Measurements from ENCODE around the gene CLCN1.

Gene CLCN1

DNA sequence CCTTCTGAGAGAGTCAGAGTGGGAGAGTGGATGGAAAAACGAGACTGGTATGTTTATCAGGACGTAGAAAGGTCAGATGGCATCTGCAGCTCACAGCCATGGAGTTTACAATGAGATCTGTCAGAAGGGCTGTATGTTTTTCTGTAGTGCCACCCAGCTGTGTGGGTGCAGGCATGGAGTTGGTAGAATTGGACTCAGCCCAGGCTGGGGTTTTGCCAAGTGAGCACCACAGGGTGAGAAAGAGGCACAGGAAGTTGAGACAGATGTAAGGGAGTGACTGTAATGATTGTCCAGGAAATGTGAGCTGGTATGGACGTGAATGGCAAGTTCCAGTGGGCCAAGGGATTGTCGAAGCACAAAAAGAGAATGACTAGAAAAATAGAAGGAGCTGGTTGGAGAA lies 56.2 kb downstream of the CLCN1 start:
- H4K20me1 ChIP-seq = no peaks in the 10 kb centered on the region
- H3K27ac ChIP-seq = no peak overlapping the region
- peaks cover 27% of the 10 kb centered on the region for H3K4me1 ChIP-seq

DNA sequence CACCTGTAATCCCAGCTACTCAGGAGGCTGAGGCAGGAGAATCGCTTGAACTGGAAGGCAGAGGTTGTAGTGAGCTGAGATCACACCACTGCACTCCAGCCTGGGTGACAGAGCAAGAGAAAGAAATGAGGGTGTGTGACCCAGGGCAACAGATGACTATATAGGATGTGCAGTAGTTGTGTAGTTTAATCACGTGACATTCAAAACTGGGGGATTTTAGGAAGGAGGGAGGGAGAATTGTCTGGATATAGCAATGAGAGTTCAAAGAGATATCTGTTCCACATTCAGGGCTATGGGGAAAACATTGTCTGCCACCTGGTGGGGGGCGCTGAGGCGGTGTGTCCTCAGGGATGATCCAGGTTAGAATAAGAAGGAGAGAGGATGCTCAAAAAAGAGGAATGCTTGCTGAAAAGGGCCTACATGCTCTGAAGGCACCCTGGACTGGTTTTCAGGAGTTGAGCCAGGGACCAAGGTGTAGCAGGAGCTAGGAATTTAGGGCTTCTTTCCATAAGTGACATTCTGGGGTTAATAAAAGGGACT lies 57.4 kb downstream of the CLCN1 start:
- Histone ChIP-seq H3K36me3 (no peaks in the 10 kb centered on the region), H4K20me1 (no peaks in the 10 kb centered on the region), H3K9me3 (no peaks in the 10 kb centered on the region), H3K9ac (no peak overlapping the region), H3K4me3 (no peak overlapping the region), H3K27ac (no peak overlapping the region), H3K4me2 (no peak overlapping the region), H3K27me3 (no peaks in the 10 kb centered on the region), H3K4me1 (peaks cover 27% of the 10 kb centered on the region)
- no peak for TF ChIP-seq Cebpa-rat (IDR thresholded peaks at IDR 0.05)

More for the DNA sequence above, 56.2 kb downstream of the CLCN1 start:
- Histone ChIP-seq H3K27me3 (no peaks in the 10 kb centered on the region), H3K4me2 (peak overlapping the region; percentile 23; the same call in 1 of the 2 replicates), H3K4me3 (no peak overlapping the region), H3K9ac (no peak overlapping the region), H3K36me3 (no peaks in the 10 kb centered on the region), H3K9me3 (no peaks in the 10 kb centered on the region)
- no peak for TF ChIP-seq Cebpa-rat (IDR thresholded peaks at IDR 0.05)

DNA sequence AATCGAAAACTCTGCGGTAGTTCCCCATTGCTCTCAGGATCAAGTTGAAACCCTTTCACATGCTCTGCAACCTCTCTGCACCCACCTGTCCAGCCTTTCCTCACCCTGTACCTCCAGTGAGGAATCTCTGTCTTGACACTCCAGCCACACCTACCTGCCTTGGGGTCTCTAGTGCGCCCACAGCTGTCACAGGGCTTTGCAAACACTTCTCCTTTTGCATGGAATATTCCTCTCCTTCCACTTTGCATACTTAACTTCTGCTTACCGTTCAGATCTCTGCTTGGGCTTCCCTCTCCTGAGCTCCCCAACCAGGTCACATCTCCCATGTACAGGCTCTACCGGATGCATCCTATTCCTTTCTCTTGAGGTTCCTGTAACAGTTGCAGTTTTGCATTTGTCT lies 58.6 kb downstream of the CLCN1 start:
- Histone ChIP-seq H3K36me3 (no peaks in the 10 kb centered on the region), H4K20me1 (no peaks in the 10 kb centered on the region), H3K27me3 (no peaks in the 10 kb centered on the region), H3K9ac (no peak overlapping the region), H3K9me3 (no peaks in the 10 kb centered on the region), H3K27ac (no peak overlapping the region), H3K4me2 (peak overlapping the region; percentile 60; the same call in 1 of the 2 replicates), H3K4me3 (no peak overlapping the region), H3K4me1 (peaks cover 38% of the 10 kb centered on the region)
- TF ChIP-seq Cebpa-rat (IDR thresholded peaks at IDR 0.05) = no peak

DNA sequence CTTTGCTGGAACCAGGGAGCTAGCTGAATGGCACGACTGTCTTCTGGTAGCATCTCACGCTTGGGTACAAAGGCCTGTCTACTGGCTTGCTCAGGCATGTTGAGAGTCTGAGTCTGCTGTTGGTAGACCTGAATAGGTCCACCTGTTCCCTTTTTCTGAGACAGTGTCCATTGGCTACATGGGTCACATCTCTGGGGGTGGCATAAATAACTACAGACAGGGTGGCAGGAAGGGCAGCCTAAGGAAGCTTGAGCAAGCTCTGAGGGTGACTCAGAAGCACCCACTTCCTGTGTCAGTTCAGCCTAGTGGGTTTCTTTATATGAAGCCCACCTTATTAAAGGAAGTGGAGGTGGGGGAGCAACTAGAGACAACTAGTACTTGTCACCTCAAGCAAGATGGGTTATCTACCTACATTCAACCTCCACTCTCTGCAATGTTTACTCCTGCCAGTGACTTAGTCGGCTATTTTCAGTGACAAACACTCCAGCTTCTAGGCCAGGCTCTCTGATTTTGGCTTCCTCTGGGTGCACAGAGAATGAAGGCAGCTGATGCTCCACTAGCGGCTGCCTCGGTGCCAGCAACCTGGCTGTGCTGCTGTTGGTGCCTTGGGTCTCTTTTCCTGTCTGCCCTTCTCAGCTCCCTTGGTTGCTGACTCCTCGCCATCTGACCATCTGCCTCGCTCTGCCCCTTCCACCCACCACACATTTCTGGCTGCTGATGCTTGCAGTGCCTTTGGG lies 59.6 kb downstream of the CLCN1 start:
- TF ChIP-seq Cebpa-rat (IDR thresholded peaks at IDR 0.05) = no peak
- H3K4me2 ChIP-seq = peak overlapping the region; percentile 60
- no peak overlapping the region for H3K4me3 ChIP-seq
- H4K20me1 ChIP-seq = no peaks in the 10 kb centered on the region
- H3K9me3 ChIP-seq = no peaks in the 10 kb centered on the region
- H3K36me3 ChIP-seq = no peaks in the 10 kb centered on the region
- H3K27me3 ChIP-seq = no peaks in the 10 kb centered on the region
- peak overlapping the region; percentile 4; the same call in 1 of the 2 replicates for H3K27ac ChIP-seq
- no peak overlapping the region for H3K9ac ChIP-seq
- H3K4me1 ChIP-seq = peaks cover 43% of the 10 kb centered on the region

DNA sequence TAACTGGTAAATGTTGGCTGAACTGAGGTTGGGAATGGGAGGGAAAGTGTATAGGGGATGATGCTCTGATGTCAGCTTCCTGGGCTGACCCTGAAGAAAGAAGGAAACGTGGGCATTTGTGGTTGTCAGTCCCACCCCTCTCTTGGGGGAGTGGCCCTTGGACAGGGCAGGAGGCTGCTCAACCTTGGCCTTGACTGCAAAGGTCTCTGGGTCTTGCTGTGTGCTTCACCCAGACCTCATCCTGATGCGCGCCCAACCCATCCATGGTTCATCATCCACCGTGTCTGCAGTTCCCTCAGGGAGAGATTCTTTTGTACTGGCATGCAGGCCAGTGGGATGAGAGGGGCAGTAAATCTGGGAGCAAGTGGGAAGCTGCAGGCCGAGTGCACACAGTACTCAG lies 60.5 kb downstream of the CLCN1 start:
- Histone ChIP-seq H3K36me3 (no peaks in the 10 kb centered on the region), H3K27ac (no peak overlapping the region), H3K27me3 (no peaks in the 10 kb centered on the region), H3K4me2 (0 out of 2 replicates have a peak overlapping the region, but pooled peaks have one; percentile 60), H3K9me3 (no peaks in the 10 kb centered on the region), H3K4me1 (peaks cover 43% of the 10 kb centered on the region), H3K9ac (no peak overlapping the region), H4K20me1 (no peaks in the 10 kb centered on the region), H3K4me3 (no peak overlapping the region)
- TF ChIP-seq Cebpa-rat (IDR thresholded peaks at IDR 0.05) = no peak

DNA sequence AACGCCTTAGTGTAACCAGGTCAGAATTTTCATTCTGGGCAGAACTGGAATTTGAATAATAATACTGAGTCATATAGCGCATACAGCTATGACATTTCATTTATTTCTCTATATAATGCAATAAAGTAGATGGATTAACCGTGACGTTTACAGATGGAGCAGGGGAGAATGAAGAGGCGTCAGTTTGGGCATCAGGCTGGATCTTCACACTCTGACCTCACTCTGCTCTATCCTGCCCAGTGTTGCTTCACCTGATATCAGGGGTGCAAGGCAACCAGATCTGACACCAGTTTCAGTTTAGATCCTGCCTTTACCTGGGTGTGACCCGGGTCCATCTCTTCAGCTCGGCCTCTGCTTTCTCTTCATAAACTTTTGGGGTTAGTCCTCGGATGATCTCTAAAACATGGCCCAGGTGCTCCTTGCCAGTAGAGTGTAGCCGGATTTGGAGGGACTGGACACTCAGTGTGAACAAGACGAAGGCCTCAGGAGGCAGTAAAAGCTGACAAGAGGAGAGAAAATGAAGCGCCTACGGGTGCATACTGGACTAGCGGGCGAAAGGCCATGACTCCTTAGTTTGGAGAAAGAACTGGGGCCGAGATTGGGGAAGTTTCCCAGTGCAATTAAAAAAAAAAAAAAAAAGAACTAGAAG lies 63.8 kb downstream of the CLCN1 start:
- Histone ChIP-seq H3K9me3 (no peaks in the 10 kb centered on the region), H3K4me1 (peaks cover 66% of the 10 kb centered on the region), H3K4me2 (peak overlapping the region; percentile 99), H3K4me3 (peak overlapping the region; percentile 93), H3K36me3 (no peaks in the 10 kb centered on the region), H4K20me1 (peaks cover 25% of the 10 kb centered on the region; the same call in 1 of the 2 replicates), H3K9ac (peak overlapping the region; percentile 86; the same call in 1 of the 2 replicates), H3K27ac (no peak overlapping the region), H3K27me3 (no peaks in the 10 kb centered on the region)
- TF ChIP-seq Cebpa-rat (IDR thresholded peaks at IDR 0.05) = no peak

DNA sequence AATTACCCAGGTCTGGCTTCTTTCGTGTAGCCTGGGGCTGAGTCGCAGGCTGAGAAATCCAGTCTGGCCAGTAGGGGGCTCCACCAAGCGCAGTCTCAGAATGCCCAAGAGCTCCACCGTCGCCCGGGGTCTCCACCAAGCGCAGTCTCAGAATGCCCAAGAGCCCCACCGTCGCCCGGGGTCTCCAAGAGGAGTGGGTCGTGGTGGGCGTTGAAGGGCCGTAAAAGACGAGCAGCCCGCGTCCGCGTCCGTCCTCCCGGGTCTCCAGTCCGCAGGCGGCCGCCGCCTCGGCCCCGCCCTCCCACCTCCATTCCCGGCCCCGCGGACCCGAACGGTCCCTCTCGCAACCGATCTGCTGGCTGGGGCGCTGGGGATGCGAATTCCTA lies 64.3 kb downstream of the CLCN1 start:
- Histone ChIP-seq H4K20me1 (peaks cover 30% of the 10 kb centered on the region; the same call in 1 of the 2 replicates), H3K4me1 (peaks cover 66% of the 10 kb centered on the region), H3K4me2 (peak overlapping the region; percentile 99), H3K27ac (peak overlapping the region; percentile 84), H3K27me3 (no peaks in the 10 kb centered on the region), H3K9me3 (no peaks in the 10 kb centered on the region), H3K9ac (peak overlapping the region; percentile 86), H3K36me3 (no peaks in the 10 kb centered on the region), H3K4me3 (peak overlapping the region; percentile 93)
- no peak for TF ChIP-seq Cebpa-rat (IDR thresholded peaks at IDR 0.05)

DNA sequence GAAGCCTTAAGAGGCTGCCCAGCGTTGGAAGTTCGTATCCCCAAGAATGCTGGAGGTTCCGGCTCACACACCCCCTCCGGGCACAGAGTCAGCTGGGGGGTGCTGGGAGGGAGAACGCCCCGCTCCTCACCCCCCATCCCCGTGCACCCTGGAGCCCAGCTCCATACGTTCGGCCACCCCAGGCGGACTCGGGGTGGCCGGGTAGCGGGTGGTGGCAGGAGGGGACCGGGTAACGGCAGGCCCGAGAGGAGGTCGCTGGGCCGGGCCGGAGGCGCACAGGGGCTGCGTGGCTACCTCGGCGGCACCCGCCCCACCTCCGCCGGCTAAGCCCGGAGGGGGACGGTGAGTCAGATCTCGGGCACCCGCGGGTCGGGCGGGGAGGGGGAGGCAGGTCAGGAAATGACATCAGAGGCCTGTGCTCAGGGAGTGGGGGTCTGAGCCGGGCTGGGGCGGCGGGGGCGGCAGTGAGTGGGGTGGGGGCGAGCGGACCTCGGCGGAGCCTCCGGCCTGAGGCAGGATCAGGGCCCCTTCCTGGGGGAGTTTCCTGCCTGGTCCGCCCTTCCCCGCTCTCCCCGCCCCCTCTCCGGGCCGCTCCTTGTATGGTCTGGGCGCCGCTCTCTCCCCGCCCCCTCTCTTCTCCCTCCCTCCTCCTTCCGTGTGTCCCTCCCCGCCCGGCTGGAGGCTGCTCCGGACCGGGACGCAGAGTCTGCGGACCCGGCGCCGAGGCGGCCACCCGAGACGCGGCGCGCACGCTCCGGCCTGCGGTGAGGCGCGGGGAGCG lies 64.9 kb downstream of the CLCN1 start, which contains the start of gene ZYX:
ZYX (plus strand) TSS at position 700 of the 781 bp plus-strand sequence. CDS start 227 bp downstream, outside the sequence.
- Histone ChIP-seq H3K4me2 (peak within 1 kb of the TSS; percentile 99), H3K27ac (peak within 1 kb of the TSS; percentile 84), H3K4me3 (peak within 1 kb of the TSS; percentile 93), H3K27me3 (no peaks in the 10 kb centered on the region), H3K36me3 (no peaks in the 10 kb centered on the region), H3K4me1 (peaks cover 66% of the 10 kb centered on the region), H3K9ac (peak within 1 kb of the TSS; percentile 86), H4K20me1 (peaks cover 31% of the 10 kb centered on the region; the same call in 1 of the 2 replicates), H3K9me3 (no peaks in the 10 kb centered on the region)
- TF ChIP-seq Cebpa-rat (IDR thresholded peaks at IDR 0.05) = no peak

DNA sequence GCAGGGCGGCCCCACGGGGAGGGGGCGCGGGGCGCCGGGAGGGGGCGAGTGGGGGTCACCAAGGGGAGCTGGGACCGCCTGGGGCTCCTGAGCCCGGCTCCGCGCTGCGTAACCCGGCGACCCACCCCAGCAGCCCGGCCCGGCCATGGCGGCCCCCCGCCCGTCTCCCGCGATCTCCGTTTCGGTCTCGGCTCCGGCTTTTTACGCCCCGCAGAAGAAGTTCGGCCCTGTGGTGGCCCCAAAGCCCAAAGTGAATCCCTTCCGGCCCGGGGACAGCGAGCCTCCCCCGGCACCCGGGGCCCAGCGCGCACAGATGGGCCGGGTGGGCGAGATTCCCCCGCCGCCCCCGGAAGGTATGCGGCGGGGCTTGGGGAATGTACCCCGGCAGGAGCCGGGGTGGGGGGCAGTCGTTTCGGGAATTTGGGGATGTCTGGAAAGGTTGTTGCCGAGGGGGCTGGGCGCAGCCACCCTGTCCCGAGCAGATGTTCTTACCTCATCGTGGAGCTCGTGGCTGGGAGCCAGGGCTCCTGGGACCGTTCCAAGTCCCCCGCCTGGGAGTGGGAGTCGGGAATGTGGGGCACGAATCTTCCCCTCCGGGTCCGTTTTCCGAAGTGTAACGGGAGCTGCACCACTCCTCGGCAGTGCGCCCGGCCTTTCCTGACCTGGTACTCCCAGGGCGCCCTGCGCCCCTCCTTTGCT lies 65.7 kb downstream of the CLCN1 start:
- H3K27ac ChIP-seq = peak overlapping the region; percentile 80
- H3K4me1 ChIP-seq = peaks cover 66% of the 10 kb centered on the region
- peak overlapping the region; percentile 99 for H3K4me2 ChIP-seq
- H3K9me3 ChIP-seq = no peaks in the 10 kb centered on the region
- no peaks in the 10 kb centered on the region for H3K27me3 ChIP-seq
- H3K9ac ChIP-seq = peak overlapping the region; percentile 86
- H3K36me3 ChIP-seq = no peaks in the 10 kb centered on the region
- no peak for TF ChIP-seq Cebpa-rat (IDR thresholded peaks at IDR 0.05)
- peak overlapping the region; percentile 93 for H3K4me3 ChIP-seq
- H4K20me1 ChIP-seq = peaks cover 32% of the 10 kb centered on the region
